BLaER1 treated with 17β-estradiol and CSF1 and Interleukin-3, amounts not matched to agents 10 nM and 100 nM (cell line): ENCODE results near the gene ZNF263.

ENCODE experiments used
- H3K27ac ChIP-seq, 11 experiments: shearing (Covaris generic); formaldehyde crosslinking; 2 replicates each; pipeline ENCODE4 v1.8.1; 2022
- H3K27me3 ChIP-seq, 11 experiments: shearing (Covaris generic); formaldehyde crosslinking; 2 replicates each; pipeline ENCODE4 v1.8.1; 2022
- H3K36me3 ChIP-seq, 11 experiments: shearing (Covaris generic); formaldehyde crosslinking; 2 replicates each; pipeline ENCODE4 v1.8.1; 2022
- H3K4me1 ChIP-seq, 10 experiments: shearing (Covaris generic); formaldehyde crosslinking; 2 replicates each; pipeline ENCODE4 v1.8.1; 2022
- H3K4me2 ChIP-seq, 11 experiments: shearing (Covaris generic); formaldehyde crosslinking; 2 replicates each; pipeline ENCODE4 v1.8.1; 2022
- H3K4me3 ChIP-seq, 10 experiments: shearing (Covaris generic); formaldehyde crosslinking; 2 replicates each; pipeline ENCODE4 v1.8.1; 2022
- H3K9ac ChIP-seq, 11 experiments: shearing (Covaris generic); formaldehyde crosslinking; 2 replicates each; pipeline ENCODE4 v1.8.1; 2022
- H3K9me3 ChIP-seq, 11 experiments: shearing (Covaris generic); formaldehyde crosslinking; replicated peaks in 1 of 11; 2 replicates each; pipeline ENCODE4 v1.8.1; 2022
- H4K20me1 ChIP-seq, 11 experiments: shearing (Covaris generic); formaldehyde crosslinking; 2 replicates each; pipeline ENCODE4 v1.8.1; 2022
- Cebpa-rat ChIP-seq, 11 experiments: shearing (Covaris generic); IDR thresholded peaks; 2 replicates each; pipeline ENCODE4 v1.8.1; 2022

The ZNF263 gene

DNA sequence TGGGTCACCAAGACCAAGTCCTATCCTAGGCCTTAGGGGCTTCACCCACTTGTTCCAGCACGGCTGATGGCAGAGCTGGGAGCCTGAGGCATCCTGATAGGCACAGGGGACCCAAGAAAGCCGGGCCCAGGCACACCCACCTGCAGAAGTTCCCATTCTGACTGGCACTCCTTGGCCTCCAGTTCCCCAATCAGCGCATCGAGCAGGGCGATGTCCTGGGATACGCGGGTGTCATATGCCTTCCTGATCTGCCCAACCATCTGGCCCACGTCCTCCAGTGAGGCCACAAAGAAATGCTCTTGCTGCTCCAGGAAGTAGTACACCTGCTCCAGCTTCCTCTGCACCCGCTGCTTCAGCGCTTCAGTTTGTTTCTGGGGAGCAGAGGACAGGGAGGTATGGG lies 36.4 kb upstream of the ZNF263 start:
- Histone ChIP-seq H4K20me1 (no peaks in the 10 kb centered on the region), H3K4me3 (no peak overlapping the region), H3K4me1 (peaks cover 0 to 3% (median 0%) of the 10 kb centered on the region in 10 experiments; a peak in 3 of 20 replicates), H3K27me3 (no peaks in the 10 kb centered on the region), H3K4me2 (no peak overlapping the region), H3K9ac (no peak overlapping the region), H3K27ac (no peak overlapping the region), H3K9me3 (peaks cover 0 to 21% (median 8%) of the 10 kb centered on the region in 11 experiments; a peak in 9 of 22 replicates), H3K36me3 (no peaks in the 10 kb centered on the region)
- no peak for TF ChIP-seq Cebpa-rat (IDR thresholded peaks at IDR 0.05)

DNA sequence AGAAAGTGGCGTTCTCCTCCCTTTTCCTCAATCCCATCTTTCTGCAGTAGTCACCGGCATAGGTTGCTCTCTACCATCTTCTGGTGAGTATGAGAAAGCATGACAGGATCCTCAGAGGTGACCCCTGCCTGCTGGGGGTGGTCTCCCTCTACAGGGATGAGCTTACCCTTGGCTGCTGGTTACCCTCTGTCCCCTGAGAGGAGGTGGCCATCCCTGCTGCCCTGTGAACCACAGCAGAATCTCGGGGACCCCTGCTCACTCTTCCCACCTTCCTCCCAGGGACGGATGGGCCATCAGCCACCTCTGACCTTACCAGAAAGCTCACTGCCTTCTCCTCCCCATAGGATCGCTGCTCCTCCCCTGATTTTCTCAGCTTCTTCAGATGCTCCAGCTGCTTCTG lies 34.7 kb upstream of the ZNF263 start:
- H3K4me2 ChIP-seq: no peak overlapping the region
- TF ChIP-seq Cebpa-rat (IDR thresholded peaks at IDR 0.05): no peak
- H3K4me3 ChIP-seq: no peak overlapping the region
- no peaks in the 10 kb centered on the region for H4K20me1 ChIP-seq
- H3K27ac ChIP-seq: no peak overlapping the region
- no peaks in the 10 kb centered on the region for H3K27me3 ChIP-seq
- peaks cover 0 to 21% (median 8%) of the 10 kb centered on the region in 11 experiments; a peak in 9 of 22 replicates for H3K9me3 ChIP-seq
- no peak overlapping the region for H3K9ac ChIP-seq
- H3K4me1 ChIP-seq: peaks cover 0 to 3% (median 0%) of the 10 kb centered on the region in 10 experiments; a peak in 3 of 20 replicates
- no peaks in the 10 kb centered on the region for H3K36me3 ChIP-seq

- no peak for TF ChIP-seq Cebpa-rat (IDR thresholded peaks at IDR 0.05)
- H3K27me3 ChIP-seq: no peaks in the 10 kb centered on the region
- H3K4me1 ChIP-seq: peaks cover 0 to 3% (median 0%) of the 10 kb centered on the region in 10 experiments; a peak in 3 of 20 replicates
- no peak overlapping the region for H3K4me2 ChIP-seq
- H3K9ac ChIP-seq: no peak overlapping the region
- peaks cover 0 to 20% (median 8%) of the 10 kb centered on the region in 11 experiments; a peak in 9 of 22 replicates for H3K9me3 ChIP-seq
- H3K4me3 ChIP-seq: no peak overlapping the region
- no peaks in the 10 kb centered on the region for H4K20me1 ChIP-seq
- no peak overlapping the region for H3K27ac ChIP-seq
- H3K36me3 ChIP-seq: no peaks in the 10 kb centered on the region
Measured at GRCh38 chr16:3249020-3249419, 34.3 kb upstream of the ZNF263 start.

DNA sequence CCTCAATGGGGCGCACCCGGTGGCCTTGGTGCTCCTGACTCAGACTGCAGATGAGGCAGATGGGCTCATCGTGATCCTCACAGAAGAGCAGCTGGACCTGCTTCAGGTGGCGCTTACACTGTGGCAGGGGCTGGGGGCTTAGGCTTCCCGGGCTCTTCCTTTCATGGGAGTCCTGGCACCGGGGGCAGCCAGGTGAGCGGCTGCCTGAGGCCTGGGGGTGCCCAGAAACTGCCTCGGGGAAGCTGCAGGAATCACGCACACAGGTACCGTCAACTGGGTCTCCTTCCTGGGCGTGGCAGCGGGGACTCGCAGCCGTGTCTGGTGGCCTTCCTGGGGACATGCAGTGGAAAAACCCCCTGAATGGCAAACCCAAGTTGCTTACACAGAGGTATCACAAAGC lies 33.8 kb upstream of the ZNF263 start:
- Histone ChIP-seq H3K27ac (no peak overlapping the region), H4K20me1 (no peaks in the 10 kb centered on the region), H3K27me3 (no peaks in the 10 kb centered on the region), H3K4me2 (no peak overlapping the region), H3K4me1 (peaks cover 0 to 3% (median 0%) of the 10 kb centered on the region in 10 experiments; a peak in 3 of 20 replicates), H3K36me3 (no peaks in the 10 kb centered on the region), H3K4me3 (no peak overlapping the region), H3K9me3 (peaks cover 0 to 16% (median 8%) of the 10 kb centered on the region in 11 experiments; a peak in 9 of 22 replicates), H3K9ac (no peak overlapping the region)
- TF ChIP-seq Cebpa-rat (IDR thresholded peaks at IDR 0.05): no peak

DNA sequence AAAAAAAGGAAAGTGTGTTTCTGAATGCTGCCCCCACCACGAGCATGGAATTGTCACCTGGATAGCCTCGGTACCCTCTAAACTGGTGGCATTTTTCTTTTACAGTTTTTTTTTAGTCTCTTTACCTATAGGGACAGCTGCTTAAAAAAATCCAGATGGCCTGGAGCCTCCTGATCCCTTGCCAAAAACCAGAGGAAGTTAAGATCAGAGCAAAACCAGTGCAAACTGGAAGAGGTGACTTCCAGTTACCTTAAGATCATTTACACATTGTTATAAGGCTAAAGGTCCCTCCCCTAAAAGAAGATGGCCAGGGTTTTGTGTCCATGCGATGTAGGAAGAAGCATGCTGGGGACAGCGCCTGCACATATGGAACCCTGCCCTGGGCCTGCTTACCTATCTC lies 30.3 kb upstream of the ZNF263 start:
- Histone ChIP-seq H3K4me1 (peaks cover 0 to 24% (median 14%) of the 10 kb centered on the region in 10 experiments; a peak in 15 of 20 replicates), H3K9ac (0 out of 22 replicates have a peak overlapping the region, but pooled peaks of 1 of the 11 experiments have one; percentile 29), H3K36me3 (no peaks in the 10 kb centered on the region), H3K9me3 (no peaks in the 10 kb centered on the region), H3K27ac (no peak overlapping the region), H3K4me2 (no peak overlapping the region), H3K4me3 (no peak overlapping the region), H4K20me1 (no peaks in the 10 kb centered on the region), H3K27me3 (no peaks in the 10 kb centered on the region)
- TF ChIP-seq Cebpa-rat (IDR thresholded peaks at IDR 0.05): no peak

GRCh38 chr16:3254309-3254708 lies 29.0 kb upstream of the ZNF263 start:
- no peaks in the 10 kb centered on the region for H3K9me3 ChIP-seq
- H3K4me2 ChIP-seq: no peak overlapping the region
- H3K27ac ChIP-seq: no peak overlapping the region
- no peak for TF ChIP-seq Cebpa-rat (IDR thresholded peaks at IDR 0.05)
- H4K20me1 ChIP-seq: no peaks in the 10 kb centered on the region
- H3K27me3 ChIP-seq: no peaks in the 10 kb centered on the region
- peaks cover 0 to 37% (median 23%) of the 10 kb centered on the region in 10 experiments; a peak in 16 of 20 replicates for H3K4me1 ChIP-seq
- no peak overlapping the region for H3K9ac ChIP-seq
- no peaks in the 10 kb centered on the region for H3K36me3 ChIP-seq
- H3K4me3 ChIP-seq: no peak overlapping the region

GRCh38 chr16:3256146-3256865 lies 27.0 kb upstream of the ZNF263 start, which contains the start of gene MEFV:
MEFV (minus strand) TSS chr16:3256633; CDS start chr16:3256587, 46 bp downstream.
- H3K4me2 ChIP-seq: peak within 1 kb of the TSS in 10 of 11 experiments; percentile 0 to 82 (median 56); a peak in 16 of 22 replicates
- H3K27ac ChIP-seq: peak within 1 kb of the TSS in 4 of 11 experiments; percentile 15 to 57 (median 50); a peak in 6 of 22 replicates
- 0 out of 22 replicates have a peak, but pooled peaks of 1 of the 11 experiments have one; percentile 17 for TF ChIP-seq Cebpa-rat (IDR thresholded peaks at IDR 0.05)
- H3K9ac ChIP-seq: peak within 1 kb of the TSS in 1 of 11 experiments; percentile 24; a peak in 2 of 22 replicates
- H3K9me3 ChIP-seq: no peaks in the 10 kb centered on the region
- H3K4me3 ChIP-seq: peak within 1 kb of the TSS in 2 of 10 experiments; percentile 21 to 27; a peak in 3 of 20 replicates
- no peaks in the 10 kb centered on the region for H4K20me1 ChIP-seq
- H3K36me3 ChIP-seq: no peaks in the 10 kb centered on the region
- peaks cover 0 to 45% (median 26%) of the 10 kb centered on the region in 10 experiments; a peak in 16 of 20 replicates for H3K4me1 ChIP-seq
- H3K27me3 ChIP-seq: no peaks in the 10 kb centered on the region

DNA sequence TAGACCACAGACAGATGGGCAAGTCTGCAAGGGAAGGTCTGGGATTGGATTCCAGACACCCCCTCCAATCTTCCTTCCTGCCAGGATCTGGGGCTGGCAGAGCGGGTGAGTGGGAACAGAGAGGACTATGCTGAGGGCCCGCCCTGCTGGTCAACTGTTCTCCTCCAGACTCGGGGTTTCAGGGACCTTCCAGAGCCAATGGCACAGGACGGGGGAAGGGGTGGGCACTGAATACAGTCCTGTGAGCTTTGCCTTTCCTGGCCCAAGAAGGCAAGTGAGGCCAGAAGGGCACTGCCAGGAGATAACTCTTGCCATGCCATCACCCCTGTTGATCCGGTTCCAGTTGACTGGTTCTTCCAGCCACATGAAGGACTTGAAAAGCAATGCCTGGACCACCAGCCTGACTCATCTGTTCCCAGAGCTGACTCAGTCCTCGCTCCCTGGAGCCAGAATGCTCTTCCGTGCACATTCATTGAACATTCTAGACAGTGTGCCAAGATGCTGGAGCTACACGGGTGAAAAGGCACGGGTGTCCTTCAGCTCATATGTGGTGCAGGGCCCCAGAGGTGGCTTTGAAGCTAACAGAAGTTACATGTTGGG lies 26.3 kb upstream of the ZNF263 start:
- Histone ChIP-seq H3K4me3 (peak overlapping the region in 1 of 10 experiments; percentile 27; a peak in 2 of 20 replicates), H3K27me3 (no peaks in the 10 kb centered on the region), H4K20me1 (no peaks in the 10 kb centered on the region), H3K4me2 (peak overlapping the region in 10 of 11 experiments; percentile 0 to 82 (median 56); a peak in 16 of 22 replicates), H3K9ac (peak overlapping the region in 1 of 11 experiments; percentile 24; a peak in 2 of 22 replicates), H3K27ac (peak overlapping the region in 4 of 11 experiments; percentile 15 to 57 (median 50); a peak in 6 of 22 replicates), H3K4me1 (peaks cover 0 to 45% (median 26%) of the 10 kb centered on the region in 10 experiments; a peak in 16 of 20 replicates), H3K36me3 (no peaks in the 10 kb centered on the region), H3K9me3 (no peaks in the 10 kb centered on the region)
- TF ChIP-seq Cebpa-rat (IDR thresholded peaks at IDR 0.05): no peak

DNA sequence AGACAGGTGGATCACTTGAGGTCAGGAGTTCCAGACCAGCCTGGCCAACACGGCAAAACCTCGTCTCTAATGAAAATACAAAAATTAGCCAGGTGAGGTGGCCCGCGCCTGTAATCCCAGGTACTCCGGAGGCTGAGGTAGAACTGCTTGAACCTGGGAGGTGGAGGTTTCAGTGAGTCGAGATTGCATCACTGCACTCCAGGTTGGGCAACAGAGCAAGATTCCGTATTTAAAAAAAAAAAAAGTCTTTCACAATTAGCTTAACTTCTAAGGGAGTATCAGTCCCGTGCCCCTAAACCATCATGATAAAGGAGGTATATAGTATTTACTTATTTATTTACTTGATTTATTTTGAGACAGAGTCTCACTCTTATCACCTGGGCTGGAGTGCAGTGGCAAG lies 23.5 kb upstream of the ZNF263 start:
- 0 out of 22 replicates have a peak, but pooled peaks of 1 of the 11 experiments have one; percentile 25 for TF ChIP-seq Cebpa-rat (IDR thresholded peaks at IDR 0.05)
- Histone ChIP-seq H3K4me3 (no peak overlapping the region), H3K9me3 (peaks cover 0 to 7% (median 0%) of the 10 kb centered on the region in 11 experiments; a peak in 6 of 22 replicates), H3K9ac (no peak overlapping the region), H3K36me3 (no peaks in the 10 kb centered on the region), H3K27me3 (no peaks in the 10 kb centered on the region), H3K4me1 (peaks cover 2 to 62% (median 37%) of the 10 kb centered on the region in 10 experiments; a peak in 19 of 20 replicates), H4K20me1 (no peaks in the 10 kb centered on the region), H3K27ac (peak overlapping the region in 5 of 11 experiments; percentile 16 to 58 (median 38); a peak in 5 of 22 replicates), H3K4me2 (peak overlapping the region in 4 of 11 experiments; percentile 65 to 82 (median 74); a peak in 7 of 22 replicates)
